K562 (cell line): ENCODE measurements around the gene SLC4A1. TPM values are rescaled to one million over a fixed set of nuclear protein-coding genes. Genes with fewer than 3 reads are reported as not detected.

ENCODE experiments used
- ATAC-seq: fragments of 200-7000 bp; cut with Tn5 transposase; 3 replicates; pipeline ENCODE4 v1.9.1; 2020; ENCODE audit warnings: moderate library complexity
- BruUV-seq: library from RNA; stranded (reverse); fragments of 400-500 nt; replicated peaks from 2 replicates; lab custom pipeline; 2021; lab: Mats Ljungman, UMichigan
- CTCF ChIA-PET: fragments of 300-600 bp; formaldehyde crosslinking; extraction: SDS; loops from one replicate; lab custom pipeline; 2021; ENCODE audit warnings: low intra/inter-chr PET ratio; lab: Yijun Ruan, JAX
- POLR2A ChIA-PET: fragments of 300-600, 350-650 bp; sonication (Branson Sonifier 250); formaldehyde crosslinking; extraction: SDS; loops from one replicate; lab custom pipeline; 2021; ENCODE audit warnings: antibody characterized with exemption, inconsistent platforms; lab: Yijun Ruan, JAX
- DNase-seq, 4 experiments: peaks; one replicate each; pipeline versions ENCODE4 v3.0.0 to v3.0.0-alpha.2; 2011 to 2018; ENCODE audit warnings: low spot score in 3 of 4, mixed read lengths in 3 of 4; ENCODE audit errors: extremely low read depth in 1 of 4
- FAIRE-seq: peaks from 2 replicates; lab custom pipeline; 2011; peaks lifted over from hg19 to GRCh38; lab: Jason Lieb, UNC
- H2AFZ ChIP-seq: 2 replicates; pipeline ENCODE4 v1.6.0; 2011; ENCODE audit warnings: low read depth, low read length, control low read depth, inconsistent platforms
- H3K27ac ChIP-seq: fragments of 200-600 bp; 3 replicates; pipeline ENCODE4 v1.8.0; 2011; ENCODE audit warnings: low read depth, mild to moderate bottlenecking, control low read depth, inconsistent platforms, low read length, moderate library complexity, mixed read lengths; ENCODE audit errors: extremely low read depth
- H3K27me3 ChIP-seq, 2 experiments: fragments of 300-600 bp in 1 of 2; 2 replicates in 1 of 2; 3 replicates in 1 of 2; pipeline versions ENCODE4 v1.6.0 to v1.8.0; 2011; ENCODE audit warnings: inconsistent platforms in 2 of 2, low read length in 2 of 2, mild to moderate bottlenecking in 1 of 2, mixed read lengths in 1 of 2, moderate library complexity in 1 of 2; ENCODE audit not compliant: control insufficient read depth in 2 of 2, insufficient read depth in 2 of 2
- H3K36me3 ChIP-seq: fragments of 300-600 bp; 3 replicates; pipeline ENCODE4 v1.8.0; 2011; ENCODE audit warnings: mild to moderate bottlenecking, low read length, inconsistent platforms; ENCODE audit not compliant: control insufficient read depth, insufficient read depth
- H3K4me1 ChIP-seq, 2 experiments: fragments of 200-600 bp in 1 of 2; replicated peaks in 1 of 2; 2 replicates in 1 of 2; 3 replicates in 1 of 2; pipeline versions ENCODE4 v1.5.1 to v1.8.0; 2011; ENCODE audit warnings: inconsistent platforms in 2 of 2, low read length in 2 of 2, mild to moderate bottlenecking in 1 of 2, mixed read lengths in 1 of 2, moderate library complexity in 1 of 2; ENCODE audit not compliant: control insufficient read depth in 2 of 2, insufficient read depth in 2 of 2
- H3K4me2 ChIP-seq: 2 replicates; pipeline ENCODE4 v1.6.1; 2011; ENCODE audit warnings: low read length, control low read depth, inconsistent platforms, mixed read lengths; ENCODE audit not compliant: insufficient read depth
- H3K4me3 ChIP-seq: fragments of 200-600 bp; sonication (generic), shearing (Covaris generic); 2 replicates; pipeline ENCODE4 v1.5.1; 2016; ENCODE audit warnings: control low read depth, inconsistent platforms
- H3K79me2 ChIP-seq: fragments of 200-600 bp; 3 replicates; pipeline ENCODE4 v1.8.0; 2011; ENCODE audit warnings: low read length, inconsistent platforms; ENCODE audit not compliant: control insufficient read depth, insufficient read depth
- H3K9ac ChIP-seq, 2 experiments: 2 replicates each; pipeline versions ENCODE4 v1.6.0 to v1.6.1; 2011; ENCODE audit warnings: low read depth in 2 of 2, low read length in 2 of 2, control low read depth in 1 of 2, inconsistent platforms in 1 of 2, mild to moderate bottlenecking in 1 of 2, mixed read lengths in 1 of 2; ENCODE audit not compliant: insufficient read depth in 1 of 2
- H3K9me1 ChIP-seq: one replicate; pipeline ENCODE4 v1.6.0; 2011; ENCODE audit warnings: inconsistent platforms, mild to moderate bottlenecking, low read length, moderate library complexity; ENCODE audit not compliant: control insufficient read depth, insufficient read depth
- H3K9me3 ChIP-seq: replicated peaks from 2 replicates; pipeline ENCODE4 v1.5.1; 2011; ENCODE audit warnings: low read depth, low read length, inconsistent platforms; ENCODE audit not compliant: control insufficient read depth, insufficient read depth
- H4K20me1 ChIP-seq: replicated peaks from 2 replicates; pipeline ENCODE4 v1.6.1; 2011; ENCODE audit warnings: low read length, inconsistent platforms, mixed read lengths; ENCODE audit not compliant: control insufficient read depth, insufficient read depth
- E2F4 ChIP-seq: sonication (generic); formaldehyde crosslinking; IDR thresholded peaks from 2 replicates; pipeline ENCODE4 v1.8.0; 2022; ENCODE audit warnings: mild to moderate bottlenecking, low read depth, missing genetic modification reagents
- WGBS: fragments of 100-300 bp; shearing (Covaris generic); methylation state at CpG from one replicate; pipeline ENCODE4 v1.1.6; 2016; ENCODE audit warnings: low coverage, mixed read lengths; ENCODE audit not compliant: insufficient coverage; ENCODE audit errors: missing lambda C conversion rate; 5-methylcytosine and 5-hydroxymethylcytosine counted together
- in situ Hi-C: fragments of 300-500 bp; cut with MboI; formaldehyde crosslinking; loops from 4 replicates; pipeline ENCODE4 v1.15.0; 2018; ENCODE audit warnings: inconsistent platforms, mixed read lengths
- intact Hi-C: fragments of 100-400 bp; cut with micrococcal nuclease; formaldehyde crosslinking; loops from 2 replicates; pipeline ENCODE4 v1.14.2; 2022
- polyA plus RNA-seq, 8 experiments: library from polyadenylated mRNA; depleted of rRNA in 4 of 8; stranded (reverse) in 5 of 8; unstranded in 3 of 8; fragments of >200 nt; fragmentation: Nextera tagmentation in 2 of 8; fragmentation: Illumina TruSeq in 1 of 8; extraction: Ambion mirVana in 2 of 8; extraction: Trizol in 1 of 8; gene quantifications; 2 replicates each; pipeline versions ENCODE4 v1.2.1 to v1.2.3, GENCODE V29; 2011 to 2014; ENCODE audit warnings: inconsistent platforms in 1 of 8, missing spikeins in 1 of 8
- total RNA-seq, 7 experiments: library from RNA; depleted of rRNA in 6 of 7; stranded (reverse); fragments of >200 nt in 6 of 7; fragmentation: Illumina TruSeq in 2 of 7; extraction: Trizol in 2 of 7; gene quantifications; 2 replicates each; pipeline versions ENCODE4 v1.2.1 to v1.2.3, GENCODE V29; 2011 to 2021; ENCODE audit warnings: low replicate concordance in 1 of 7
- TF ChIP-seq, protein P1 (sequence below), 2 experiments: fragments of 450-650 bp in 1 of 2; sonication (generic) in 1 of 2; formaldehyde crosslinking in 1 of 2; IDR thresholded peaks in 1 of 2; conservative IDR thresholded peaks in 1 of 2; 2 replicates each; pipeline versions ENCODE4 v1.6.1 to v1.8.1; 2016 to 2023; ENCODE audit warnings: mild to moderate bottlenecking in 2 of 2, moderate library complexity in 2 of 2, inconsistent platforms in 1 of 2, missing genetic modification reagents in 1 of 2

Gene SLC4A1
- total and polyA plus RNA-seq, 9 of the 15 experiments (the other 6 are each of a cell fraction or from before 2014, with no cell fraction given), result 0.14 to 1.00 (median 0.53) TPM

GRCh38 chr17:44233582-44233981 is 34.4 kb downstream of the SLC4A1 start:
- no peak for FAIRE-seq
- no peak overlapping the region for H3K4me3 ChIP-seq
- H3K27ac ChIP-seq, result no peak overlapping the region
- peaks cover 6 to 16% of the 10 kb centered on the region in 2 experiments; a peak in 2 of 5 replicates for H3K4me1 ChIP-seq
- no TSS peak for BruUV-seq
- no peaks in the 10 kb centered on the region for H3K79me2 ChIP-seq
- no peaks in the 10 kb centered on the region for H3K27me3 ChIP-seq
- POLR2A ChIA-PET, result no interaction called here
- CTCF ChIA-PET, result no interaction called here
- no peaks in the 10 kb centered on the region for H3K9me1 ChIP-seq
- in situ Hi-C loops, result no loop called here
- no peak for DNase-seq
- no peaks in the 10 kb centered on the region for H3K9me3 ChIP-seq
- TF ChIP-seq E2F4 (CRISPR knock-in tag), result no peak
- TF ChIP-seq, protein P1, sequence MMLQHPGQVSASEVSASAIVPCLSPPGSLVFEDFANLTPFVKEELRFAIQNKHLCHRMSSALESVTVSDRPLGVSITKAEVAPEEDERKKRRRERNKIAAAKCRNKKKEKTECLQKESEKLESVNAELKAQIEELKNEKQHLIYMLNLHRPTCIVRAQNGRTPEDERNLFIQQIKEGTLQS (IDR thresholded peaks at IDR 0.05), result peak; percentile 33; the same call in 1 of the 2 replicates
- TF ChIP-seq, protein P1 (CRISPR knock-in tag; conservative IDR thresholded peaks at IDR 0.05), result no peak
- peak overlapping the region in 1 of 2 experiments; percentile 13; a peak in 1 of 4 replicates for H3K9ac ChIP-seq
- H2AFZ ChIP-seq, result no peak overlapping the region
- no peaks in the 10 kb centered on the region for H4K20me1 ChIP-seq
- intact Hi-C loops, result no loop called here
- no peak for ATAC-seq
- no peaks in the 10 kb centered on the region for H3K36me3 ChIP-seq
- WGBS, result 32% methylated on average over 5 of the region's 5 CpGs
- no peak overlapping the region for H3K4me2 ChIP-seq
